ENCODE results near the gene SLC39A2. TPM values are rescaled to one million over a fixed set of nuclear protein-coding genes. Genes with fewer than 3 reads are reported as not detected.

The SLC39A2 gene
- total RNA-seq, 4 donors from 2014 or later: 0.82 to 1.4 TPM; not detected in 2

DNA sequence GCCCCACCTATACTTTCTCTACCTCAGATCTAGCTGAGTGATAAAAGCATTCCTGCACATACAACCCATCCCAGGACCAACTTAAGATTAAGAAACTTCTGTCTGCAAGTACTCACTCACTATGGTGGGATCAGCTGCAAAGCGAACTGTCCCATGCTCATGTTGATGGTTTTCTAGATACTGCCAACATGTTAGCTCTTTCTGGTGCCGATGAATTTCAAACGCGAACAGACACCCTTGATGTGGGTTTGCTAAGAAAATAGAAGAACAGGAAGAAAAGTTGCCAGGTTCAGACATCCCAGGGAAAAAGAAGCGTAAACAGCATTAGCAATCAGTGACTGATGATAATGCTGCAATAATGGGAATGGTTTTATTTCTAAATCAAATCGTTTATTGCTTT lies 1.5 kb upstream of the SLC39A2 start:
- H3K4me3 ChIP-seq: peak overlapping the region in 1 of 4 donors; percentile 8
- no peaks in the 10 kb centered on the region for H3K27me3 ChIP-seq
- H3K36me3 ChIP-seq: peaks cover 0 to 40% (median 18%) of the 10 kb centered on the region in 4 donors
- in situ Hi-C loops (cut with MboI; ENCODE audit: low pct_ligation_motif_present in 1 of 4, low pct_unique_long_range_greater_than_20kb in 1 of 4, low sequenced_read_pairs in 3 of 4) (loop anchor here in 1 of 4 donors (25.0 kb wide), 1 partner anchor 310 kb away; the partner anchor contains the start of genes ANG and RNASE4), intact Hi-C loops (cut with DNase I; ENCODE audit: low total_unique reads) (no loop called here)
- 51% methylated on average over 6 of the region's 6 CpGs for WGBS, 2 donors (ENCODE audit: low coverage in 1 of 2)
- peaks cover 0 to 45% (median 23%) of the 10 kb centered on the region in 4 donors for H3K4me1 ChIP-seq
- DNase-seq: no peak
- TF ChIP-seq, protein P1, sequence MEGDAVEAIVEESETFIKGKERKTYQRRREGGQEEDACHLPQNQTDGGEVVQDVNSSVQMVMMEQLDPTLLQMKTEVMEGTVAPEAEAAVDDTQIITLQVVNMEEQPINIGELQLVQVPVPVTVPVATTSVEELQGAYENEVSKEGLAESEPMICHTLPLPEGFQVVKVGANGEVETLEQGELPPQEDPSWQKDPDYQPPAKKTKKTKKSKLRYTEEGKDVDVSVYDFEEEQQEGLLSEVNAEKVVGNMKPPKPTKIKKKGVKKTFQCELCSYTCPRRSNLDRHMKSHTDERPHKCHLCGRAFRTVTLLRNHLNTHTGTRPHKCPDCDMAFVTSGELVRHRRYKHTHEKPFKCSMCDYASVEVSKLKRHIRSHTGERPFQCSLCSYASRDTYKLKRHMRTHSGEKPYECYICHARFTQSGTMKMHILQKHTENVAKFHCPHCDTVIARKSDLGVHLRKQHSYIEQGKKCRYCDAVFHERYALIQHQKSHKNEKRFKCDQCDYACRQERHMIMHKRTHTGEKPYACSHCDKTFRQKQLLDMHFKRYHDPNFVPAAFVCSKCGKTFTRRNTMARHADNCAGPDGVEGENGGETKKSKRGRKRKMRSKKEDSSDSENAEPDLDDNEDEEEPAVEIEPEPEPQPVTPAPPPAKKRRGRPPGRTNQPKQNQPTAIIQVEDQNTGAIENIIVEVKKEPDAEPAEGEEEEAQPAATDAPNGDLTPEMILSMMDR (IDR thresholded peaks at IDR 0.05): no peak
- TF ChIP-seq POLR2AphosphoS5 (IDR thresholded peaks at IDR 0.05): no peak
- TF ChIP-seq POLR2A (IDR thresholded peaks at IDR 0.05): no peak
- TF ChIP-seq EP300 (IDR thresholded peaks at IDR 0.05; ENCODE audit: low read depth): no peak
- H3K27ac ChIP-seq: peak overlapping the region; percentile 32 to 73 (median 63)
- no peaks in the 10 kb centered on the region for H3K9me3 ChIP-seq

DNA sequence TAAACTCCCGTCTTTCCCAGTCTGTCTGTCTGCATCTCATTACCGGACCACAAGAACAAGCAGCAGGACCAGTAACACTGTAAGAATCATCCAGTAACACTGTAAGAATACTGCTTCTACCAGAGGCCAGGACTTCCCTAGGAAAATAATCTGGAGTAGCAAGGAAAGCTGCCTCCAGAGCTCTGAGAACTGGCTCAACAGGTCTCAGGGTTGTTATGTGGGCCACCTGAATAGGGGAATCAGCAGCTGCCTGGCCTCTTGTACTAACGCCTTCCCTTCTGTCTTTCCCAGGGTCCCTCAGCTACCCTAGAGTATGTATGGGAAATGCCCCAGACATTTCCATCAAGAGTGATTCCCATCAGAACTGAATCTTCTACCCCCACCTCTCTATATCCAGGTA lies 954 bp upstream of the SLC39A2 start:
- TF ChIP-seq EP300 (IDR thresholded peaks at IDR 0.05; ENCODE audit: low read depth) (no peak), POLR2A (IDR thresholded peaks at IDR 0.05) (no peak), POLR2AphosphoS5 (IDR thresholded peaks at IDR 0.05) (no peak)
- TF ChIP-seq, protein P1 (IDR thresholded peaks at IDR 0.05): no peak
- no peaks in the 10 kb centered on the region for H3K27me3 ChIP-seq
- peak overlapping the region; percentile 32 to 73 (median 63) for H3K27ac ChIP-seq
- H3K36me3 ChIP-seq: peaks cover 0 to 34% (median 15%) of the 10 kb centered on the region in 4 donors
- 41 to 80% methylated on average over 2 to 3 of the region's 3 CpGs for WGBS, 2 donors (ENCODE audit: low coverage in 1 of 2)
- H3K4me3 ChIP-seq: peak overlapping the region in 1 of 4 donors; percentile 8
- intact Hi-C loops (cut with DNase I; ENCODE audit: low total_unique reads): no loop called here
- H3K9me3 ChIP-seq: no peaks in the 10 kb centered on the region
- peaks cover 0 to 45% (median 28%) of the 10 kb centered on the region in 4 donors for H3K4me1 ChIP-seq
- DNase-seq: peak; percentile 51
- in situ Hi-C loops (cut with MboI; ENCODE audit: low pct_ligation_motif_present in 1 of 4, low pct_unique_long_range_greater_than_20kb in 1 of 4, low sequenced_read_pairs in 3 of 4): loop anchor here in 1 of 4 donors (25.0 kb wide), 1 partner anchor 311 kb away; the partner anchor contains the start of genes ANG and RNASE4

DNA sequence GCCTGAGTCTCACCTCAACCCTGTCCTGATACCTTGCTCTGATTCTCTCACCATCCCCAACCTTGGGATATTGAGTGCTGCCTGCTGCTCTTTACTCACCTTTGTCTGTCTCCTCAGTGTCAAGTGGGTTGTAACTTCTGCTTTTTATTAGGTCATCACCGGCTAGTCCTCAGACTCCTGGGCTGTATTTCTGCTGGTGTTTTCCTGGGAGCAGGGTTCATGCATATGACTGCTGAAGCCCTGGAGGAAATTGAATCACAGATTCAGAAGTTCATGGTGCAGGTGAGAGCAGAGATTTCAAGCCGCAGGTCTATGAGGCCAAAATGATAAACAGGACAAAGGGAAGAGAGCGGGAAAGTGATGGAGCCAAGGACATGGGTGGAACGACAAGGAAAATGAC lies 498 bp downstream of the SLC39A2 start:
- 35 to 83% methylated on average over 1 to 4 of the region's 4 CpGs for WGBS, 2 donors (ENCODE audit: low coverage in 1 of 2)
- H3K4me1 ChIP-seq: peaks cover 0 to 45% (median 28%) of the 10 kb centered on the region in 4 donors

DNA sequence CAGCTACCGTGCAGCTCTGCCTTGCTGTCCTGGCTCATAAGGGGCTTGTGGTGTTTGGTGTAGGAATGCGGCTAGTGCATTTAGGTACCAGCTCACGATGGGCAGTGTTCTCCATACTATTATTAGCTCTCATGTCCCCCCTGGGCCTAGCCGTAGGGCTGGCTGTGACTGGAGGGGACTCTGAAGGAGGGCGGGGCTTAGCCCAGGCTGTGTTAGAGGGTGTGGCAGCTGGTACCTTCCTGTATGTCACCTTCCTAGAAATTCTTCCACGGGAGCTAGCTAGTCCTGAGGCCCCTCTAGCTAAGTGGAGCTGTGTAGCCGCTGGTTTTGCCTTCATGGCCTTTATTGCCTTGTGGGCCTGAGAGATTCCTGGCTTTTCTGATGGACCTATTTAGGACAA lies 2.1 kb downstream of the SLC39A2 start:
- intact Hi-C loops (cut with DNase I; ENCODE audit: low total_unique reads) (no loop called here), in situ Hi-C loops (cut with MboI; ENCODE audit: low pct_ligation_motif_present in 1 of 4, low pct_unique_long_range_greater_than_20kb in 1 of 4, low sequenced_read_pairs in 3 of 4) (no loop called here)
- H3K4me1 ChIP-seq: peaks cover 0 to 45% (median 25%) of the 10 kb centered on the region in 4 donors
- H3K27me3 ChIP-seq: no peaks in the 10 kb centered on the region
- 59 to 92% methylated on average over 2 to 7 of the region's 7 CpGs for WGBS, 2 donors (ENCODE audit: low coverage in 1 of 2)
- H3K4me3 ChIP-seq: no peak overlapping the region
- H3K9me3 ChIP-seq: no peaks in the 10 kb centered on the region
- H3K27ac ChIP-seq: peak overlapping the region in 2 of 4 donors; percentile 55 to 75
- peaks cover 0 to 6% (median 2%) of the 10 kb centered on the region in 4 donors for H3K36me3 ChIP-seq
- no peak for TF ChIP-seq POLR2AphosphoS5 (IDR thresholded peaks at IDR 0.05)
- TF ChIP-seq POLR2A (IDR thresholded peaks at IDR 0.05): no peak
- peak; percentile 62 for DNase-seq

More for the DNA sequence above, 498 bp downstream of the SLC39A2 start:
- intact Hi-C loops (cut with DNase I; ENCODE audit: low total_unique reads) (no loop called here), in situ Hi-C loops (cut with MboI; ENCODE audit: low pct_ligation_motif_present in 1 of 4, low pct_unique_long_range_greater_than_20kb in 1 of 4, low sequenced_read_pairs in 3 of 4) (loop anchor here in 1 of 4 donors (25.0 kb wide), 1 partner anchor 312 kb away; the partner anchor contains the start of genes ANG and RNASE4)
- DNase-seq: no peak
- H3K36me3 ChIP-seq: peaks cover 0 to 21% (median 9%) of the 10 kb centered on the region in 4 donors
- peak overlapping the region; percentile 3 to 73 (median 49) for H3K27ac ChIP-seq
- H3K27me3 ChIP-seq: no peaks in the 10 kb centered on the region
- TF ChIP-seq POLR2AphosphoS5 (IDR thresholded peaks at IDR 0.05) (no peak), EP300 (IDR thresholded peaks at IDR 0.05; ENCODE audit: low read depth) (no peak), POLR2A (IDR thresholded peaks at IDR 0.05) (no peak)
- TF ChIP-seq, protein P1 (IDR thresholded peaks at IDR 0.05): no peak
- H3K4me3 ChIP-seq: no peak overlapping the region
- H3K9me3 ChIP-seq: no peaks in the 10 kb centered on the region

All from transverse colon (tissue), 4 donors.